ENCODE results near the gene ZNRF3.

Gene ZNRF3

GRCh38 chr22:29072979-29073617 lies 189.7 kb downstream of the ZNRF3 start, which contains the start of gene KREMEN1:
TSS of gene KREMEN1 (plus strand) at chr22:29073035. CDS start at chr22:29073131, 96 bp downstream.
- Histone ChIP-seq H3K9ac (ENCODE audit: low read length) (no peak within 1 kb of the TSS), H3K27me3 (ENCODE audit: low read length) (no peaks in the 10 kb centered on the region), H3K79me2 (ENCODE audit: insufficient read depth, low read length) (no peaks in the 10 kb centered on the region), H3F3A (ENCODE audit: insufficient read depth) (0 out of 2 replicates have a peak, but pooled peaks cover 3% of the 10 kb centered on the region), H3K4me2 (ENCODE audit: low read depth, low read length, poor library complexity, severe bottlenecking) (peak within 1 kb of the TSS; percentile 37), H3K9me3 (ENCODE audit: insufficient read depth, low read length) (no peaks in the 10 kb centered on the region), H3K27ac (ENCODE audit: low read depth, low read length) (no peak within 1 kb of the TSS), H3K9me2 (replicated peaks; ENCODE audit: insufficient read depth, low read length) (no peaks in the 10 kb centered on the region), H2AFZ (ENCODE audit: low read depth, low read length, severe bottlenecking) (no peak within 1 kb of the TSS), H4K20me1 (ENCODE audit: low read depth, low read length) (no peaks in the 10 kb centered on the region), H3K36me3 (ENCODE audit: low read length) (no peaks in the 10 kb centered on the region), H3K4me3 (ENCODE audit: insufficient read depth, low read length, poor library complexity, severe bottlenecking) (peak within 1 kb of the TSS; percentile 18)
- TF ChIP-seq EZH2phosphoT487 (conservative IDR thresholded peaks at IDR 0.05; ENCODE audit: low read length) (no peak), CTCF (IDR thresholded peaks at IDR 0.05; ENCODE audit: insufficient read depth, low read length, poor library complexity, severe bottlenecking) (no peak)

GRCh38 chr22:29073618-29074275 lies 190.4 kb downstream of the ZNRF3 start:
- Histone ChIP-seq H3K36me3 (ENCODE audit: low read length) (no peaks in the 10 kb centered on the region), H3K4me3 (ENCODE audit: insufficient read depth, low read length, poor library complexity, severe bottlenecking) (no peak overlapping the region), H2AFZ (ENCODE audit: low read depth, low read length, severe bottlenecking) (no peak overlapping the region)

GRCh38 chr22:29074276-29074772 lies 191.0 kb downstream of the ZNRF3 start:
- H3K4me3 ChIP-seq (ENCODE audit: insufficient read depth, low read length, poor library complexity, severe bottlenecking), result no peak overlapping the region
- no peak overlapping the region for H3K27ac ChIP-seq (ENCODE audit: low read depth, low read length)
- H3K36me3 ChIP-seq (ENCODE audit: low read length), result no peaks in the 10 kb centered on the region
- H3K4me2 ChIP-seq (ENCODE audit: low read depth, low read length, poor library complexity, severe bottlenecking), result no peak overlapping the region
- TF ChIP-seq CTCF (IDR thresholded peaks at IDR 0.05; ENCODE audit: insufficient read depth, low read length, poor library complexity, severe bottlenecking), result no peak
- TF ChIP-seq EZH2phosphoT487 (conservative IDR thresholded peaks at IDR 0.05; ENCODE audit: low read length), result no peak
- H3K9ac ChIP-seq (ENCODE audit: low read length), result no peak overlapping the region
- 0 out of 2 replicates have a peak, but pooled peaks cover 3% of the 10 kb centered on the region for H3F3A ChIP-seq (ENCODE audit: insufficient read depth)
- no peak overlapping the region for H2AFZ ChIP-seq (ENCODE audit: low read depth, low read length, severe bottlenecking)
- H3K79me2 ChIP-seq (ENCODE audit: insufficient read depth, low read length), result no peaks in the 10 kb centered on the region
- no peaks in the 10 kb centered on the region for H3K9me3 ChIP-seq (ENCODE audit: insufficient read depth, low read length)
- H3K27me3 ChIP-seq (ENCODE audit: low read length), result no peaks in the 10 kb centered on the region
- no peaks in the 10 kb centered on the region for H4K20me1 ChIP-seq (ENCODE audit: low read depth, low read length)
- no peaks in the 10 kb centered on the region for H3K9me2 ChIP-seq (replicated peaks; ENCODE audit: insufficient read depth, low read length)

More at GRCh38 chr22:29073618-29074275, 190.4 kb downstream of the ZNRF3 start:
- 0 out of 2 replicates have a peak, but pooled peaks cover 3% of the 10 kb centered on the region for H3F3A ChIP-seq (ENCODE audit: insufficient read depth)
- H3K4me2 ChIP-seq (ENCODE audit: low read depth, low read length, poor library complexity, severe bottlenecking), result no peak overlapping the region
- no peaks in the 10 kb centered on the region for H3K9me2 ChIP-seq (replicated peaks; ENCODE audit: insufficient read depth, low read length)
- no peaks in the 10 kb centered on the region for H3K79me2 ChIP-seq (ENCODE audit: insufficient read depth, low read length)
- no peaks in the 10 kb centered on the region for H3K27me3 ChIP-seq (ENCODE audit: low read length)
- TF ChIP-seq EZH2phosphoT487 (conservative IDR thresholded peaks at IDR 0.05; ENCODE audit: low read length) (no peak), CTCF (IDR thresholded peaks at IDR 0.05; ENCODE audit: insufficient read depth, low read length, poor library complexity, severe bottlenecking) (no peak)
- no peaks in the 10 kb centered on the region for H4K20me1 ChIP-seq (ENCODE audit: low read depth, low read length)
- H3K9ac ChIP-seq (ENCODE audit: low read length), result no peak overlapping the region
- H3K9me3 ChIP-seq (ENCODE audit: insufficient read depth, low read length), result no peaks in the 10 kb centered on the region
- no peak overlapping the region for H3K27ac ChIP-seq (ENCODE audit: low read depth, low read length)

All from SU-DHL-6 (cell line).